NCI-H1417 treated with DMSO at 0.1 percent for 48 hours (cell line): ENCODE measurements around the gene TCF7L1.
A peak's percentile ranks its signal among the peaks of the same experiment; 100 is the strongest.
"Not testable (repeated sequence)": the region's sequence is repeated elsewhere in the genome, so short reads cannot be mapped to it uniquely, and the experiment has no call there.

ENCODE experiments used
- DNase-seq: peaks from one replicate; lab custom pipeline; 2025; lab: John Stamatoyannopoulos, UW

The TCF7L1 gene

GRCh38 chr2:85326406-85327159 is 193.4 kb downstream of the TCF7L1 start:
- DNase-seq = no peak

DNA sequence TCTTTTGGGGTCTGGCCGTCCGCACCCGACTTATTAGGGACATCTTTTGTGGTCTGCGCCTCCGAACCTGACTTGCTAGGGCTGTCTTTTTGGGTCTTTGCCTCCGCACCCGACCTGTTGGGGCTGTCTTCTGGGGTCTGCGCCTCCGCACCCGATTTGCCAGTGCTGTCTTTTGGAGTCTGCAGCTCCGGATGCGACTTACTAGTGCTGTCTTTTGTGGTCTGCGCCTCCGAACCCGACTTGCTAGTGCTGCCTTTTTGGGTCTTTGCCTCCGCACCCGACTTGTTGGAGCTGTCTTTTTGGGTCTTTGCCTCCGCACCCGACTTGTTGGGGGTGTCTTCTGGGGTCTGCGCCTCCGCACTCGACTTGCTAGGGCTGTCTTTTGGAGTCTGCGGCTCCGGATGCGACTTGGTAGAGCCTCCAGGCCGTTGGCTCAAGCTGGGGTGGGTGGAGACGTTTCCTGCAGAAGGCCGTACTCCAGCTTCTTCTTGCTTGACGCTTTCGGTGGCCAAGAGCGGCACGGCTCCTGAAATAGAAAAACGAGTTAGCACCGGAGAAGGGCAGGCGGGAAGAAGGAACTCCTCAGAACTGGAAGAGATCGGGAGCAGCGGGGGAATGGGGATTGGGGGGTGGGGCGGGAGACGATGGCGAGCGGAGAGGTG is 194.1 kb downstream of the TCF7L1 start:
- no peak for DNase-seq

GRCh38 chr2:85327822-85328617 is 194.8 kb downstream of the TCF7L1 start, which contains the start of gene TGOLN2:
Gene TGOLN2, minus strand, starts transcription at chr2:85327989. Its CDS starts 27 bp downstream, at chr2:85327962.
- peak; percentile 76 for DNase-seq

GRCh38 chr2:85329181-85329651 is 196.0 kb downstream of the TCF7L1 start:
- DNase-seq = no peak

- DNase-seq = not testable (repeated sequence)
Measured at GRCh38 chr2:85329701-85330100, 196.5 kb downstream of the TCF7L1 start.

GRCh38 chr2:85330839-85331636 is 197.8 kb downstream of the TCF7L1 start:
- DNase-seq = no peak

DNA sequence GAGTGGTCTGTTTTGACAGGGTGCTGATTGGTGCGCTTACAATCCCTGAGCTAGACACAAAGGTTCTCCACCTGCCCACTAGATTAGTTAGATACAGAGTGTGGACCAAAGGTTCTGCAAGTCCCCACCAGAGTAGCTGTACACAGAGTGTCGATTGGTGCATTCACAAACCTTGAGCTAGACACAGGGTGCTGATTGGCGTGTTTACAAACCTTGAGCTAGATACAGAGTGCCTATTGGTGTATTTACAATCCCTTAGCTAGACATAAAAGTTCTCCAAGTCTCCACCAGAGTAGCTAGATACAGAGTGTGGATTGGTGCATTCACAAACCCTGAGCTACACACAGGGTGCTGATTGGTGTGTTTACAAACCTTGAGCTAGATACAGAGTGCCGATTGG is 200.7 kb downstream of the TCF7L1 start:
- not testable (repeated sequence) for DNase-seq

GRCh38 chr2:85334928-85335327 is 201.7 kb downstream of the TCF7L1 start:
- DNase-seq = no peak

GRCh38 chr2:85340034-85340892 is 207.1 kb downstream of the TCF7L1 start:
- no peak for DNase-seq

DNA sequence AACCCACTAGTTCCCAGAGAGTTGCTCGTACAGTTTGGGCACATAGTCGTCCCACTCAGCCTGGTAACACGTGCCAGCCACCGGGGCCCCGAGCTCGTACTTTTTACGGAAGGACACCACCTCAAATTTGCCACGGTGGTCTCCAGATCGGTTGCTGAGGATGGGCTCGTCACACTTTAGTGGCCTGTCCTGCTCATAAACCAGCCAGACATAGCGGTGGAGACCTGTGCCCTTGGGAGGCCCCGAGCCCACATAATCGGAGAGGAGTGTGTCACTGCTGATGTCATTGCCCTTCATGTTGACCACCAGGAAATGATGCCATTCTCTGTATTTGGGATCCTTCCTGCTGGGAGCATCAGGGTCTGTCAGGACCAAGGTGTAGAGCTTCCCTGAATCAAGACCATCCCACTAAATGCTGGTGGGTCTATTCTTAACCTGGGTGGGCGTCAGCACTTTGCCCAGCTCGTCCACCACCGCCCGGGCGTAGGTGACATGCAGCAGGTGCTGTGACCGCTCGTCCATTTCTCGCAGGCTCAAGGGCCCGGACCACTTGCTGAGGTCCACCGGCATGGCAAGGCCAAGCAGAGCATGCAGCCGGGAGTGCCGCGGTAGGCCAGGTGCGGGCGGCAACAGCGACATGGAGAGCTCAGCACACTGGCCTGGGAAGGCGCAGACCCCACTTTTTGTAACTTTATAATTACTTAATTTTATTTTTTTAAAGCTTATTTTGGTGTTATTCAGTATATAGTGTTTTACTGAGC is 208.3 kb downstream of the TCF7L1 start:
- no peak for DNase-seq

DNA sequence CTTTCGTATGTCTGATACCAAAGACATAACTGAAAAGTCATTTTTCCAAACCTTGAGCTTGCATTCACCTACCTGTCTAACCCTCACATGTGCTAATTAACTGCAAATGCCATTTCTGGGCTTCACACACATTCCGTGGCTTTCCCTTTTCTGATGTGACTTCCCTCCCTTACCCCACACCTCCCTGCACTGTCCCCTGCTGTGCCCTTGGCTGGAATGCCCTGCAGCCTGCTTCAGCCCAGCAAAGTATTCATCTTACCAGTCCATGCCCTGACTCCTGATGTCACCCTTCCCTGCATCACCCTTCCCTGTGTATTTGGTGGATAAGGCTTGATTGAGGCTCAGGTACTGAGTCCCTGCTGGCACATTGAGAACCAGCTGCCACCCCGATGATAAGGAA is 209.0 kb downstream of the TCF7L1 start:
- DNase-seq = no peak

GRCh38 chr2:85343207-85343895 is 210.2 kb downstream of the TCF7L1 start:
- DNase-seq = not testable (repeated sequence)

- DNase-seq = no peak
Measured at GRCh38 chr2:85344356-85344954, 211.3 kb downstream of the TCF7L1 start.

- no peak for DNase-seq
Measured at GRCh38 chr2:85347599-85347998, 214.4 kb downstream of the TCF7L1 start.

DNA sequence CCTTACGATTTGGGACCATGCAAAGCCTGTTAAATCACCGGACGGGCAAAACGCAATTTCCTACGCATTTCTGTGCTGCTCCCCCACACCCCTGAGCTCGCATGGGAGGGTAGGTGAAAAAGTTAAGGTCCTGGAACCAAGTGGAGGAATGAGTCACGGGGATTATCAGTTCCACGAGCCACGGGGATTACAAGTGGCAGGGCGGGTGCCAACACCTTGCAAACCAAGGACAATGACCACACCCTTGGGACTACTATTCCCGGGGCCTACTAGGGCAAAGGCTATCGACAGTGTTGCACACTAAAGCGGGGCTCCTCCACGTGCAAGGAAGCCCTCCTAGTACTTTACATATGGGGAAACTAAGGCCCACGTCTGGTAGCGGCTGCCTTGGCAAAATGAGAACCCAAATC is 220.7 kb downstream of the TCF7L1 start:
- no peak for DNase-seq

DNA sequence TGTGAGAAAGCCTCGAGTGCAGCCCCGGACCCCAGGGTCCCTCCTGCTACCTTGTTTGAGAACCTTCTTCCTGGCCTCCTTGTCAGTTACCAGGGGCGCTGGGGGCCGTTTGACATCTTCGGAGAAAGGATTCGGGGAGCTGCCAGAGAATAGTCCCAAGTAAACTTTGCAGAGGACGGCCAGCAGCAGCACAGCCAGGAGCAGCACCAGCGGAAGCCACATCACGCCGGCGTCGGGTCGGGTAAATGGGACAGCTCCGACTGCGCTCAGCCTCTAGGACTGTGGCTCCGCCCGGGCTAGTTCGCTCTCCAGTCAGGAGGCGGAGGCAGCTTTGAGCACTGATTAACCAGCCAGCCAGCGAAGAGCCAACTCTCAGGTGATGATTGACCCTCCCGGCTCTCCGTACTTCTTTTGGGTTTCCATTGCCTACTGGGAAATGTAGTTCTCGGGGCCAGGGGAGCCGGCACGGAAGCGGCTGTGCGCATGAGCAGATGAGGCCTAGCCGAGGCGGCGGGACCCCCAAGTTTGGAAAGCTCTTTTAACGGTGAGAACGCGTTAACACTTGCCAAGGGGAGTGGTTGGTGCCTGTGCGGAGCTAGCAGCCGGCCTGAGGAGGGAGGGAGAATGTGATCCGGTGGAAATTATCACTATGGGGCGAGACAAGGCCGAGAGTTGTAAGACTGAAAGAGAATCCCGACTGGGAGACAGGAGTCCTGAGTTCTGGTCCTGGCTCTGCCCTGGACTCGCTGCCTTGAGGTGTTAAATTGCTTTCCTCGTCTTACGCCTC is 221.3 kb downstream of the TCF7L1 start, which contains the start of the genes ELMOD3 and RETSAT:
Gene ELMOD3 (plus strand): TSS at position 484 of the 787 bp plus-strand sequence. CDS start 2,430 bp downstream, outside the sequence.
Gene RETSAT (minus strand): TSS at position 243 of the 787 bp plus-strand sequence. CDS start 21 bp downstream, at position 222.
- DNase-seq = peak; percentile 70

DNA sequence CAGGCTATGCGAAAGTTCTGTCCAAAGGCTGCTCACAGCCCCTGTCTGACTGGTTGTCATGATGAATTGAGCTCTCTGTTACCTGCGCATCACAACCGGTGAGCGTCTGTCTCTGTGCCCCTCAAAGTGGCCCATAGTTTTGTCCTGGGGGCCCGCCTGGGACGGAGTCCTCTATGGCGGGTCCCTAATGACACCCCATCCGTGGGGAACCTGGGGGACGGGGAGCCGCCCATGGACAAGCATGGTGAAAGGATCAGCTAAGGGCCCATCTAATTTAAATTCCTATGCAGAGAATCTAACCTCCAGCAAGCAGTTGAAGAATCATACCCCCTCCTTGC is 221.8 kb downstream of the TCF7L1 start:
- DNase-seq = no peak

DNA sequence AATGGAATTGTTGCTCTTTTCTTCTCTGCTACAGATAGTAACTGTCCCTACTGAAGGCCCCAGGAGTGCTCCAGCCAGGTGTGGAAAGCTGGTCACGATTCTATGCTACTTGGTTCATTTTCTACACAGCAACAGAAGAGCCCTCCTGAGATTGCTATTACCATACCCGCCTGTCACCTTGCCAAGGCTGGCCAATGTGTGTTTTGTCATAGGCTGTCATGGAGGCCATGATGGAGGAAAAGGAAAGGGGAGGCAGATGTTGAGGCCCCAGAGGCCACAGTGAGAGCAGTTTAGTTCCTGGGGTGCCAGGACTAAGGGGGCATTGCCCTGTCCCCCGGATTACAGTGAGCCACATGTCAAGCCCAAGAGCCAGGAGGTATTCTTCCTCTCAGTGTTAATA is 222.3 kb downstream of the TCF7L1 start:
- no peak for DNase-seq
